ENCODE results near the gene GNG12. TPM values are rescaled to one million over a fixed set of nuclear protein-coding genes. Genes with fewer than 3 reads are reported as not detected.

GNG12 gene
- total RNA-seq, 1 donor from 2014 or later = 100 TPM

- DNase-seq (ENCODE audit: extremely low spot score, unreplicated experiment) = no peak
- Mint-ChIP-seq H3K4me1 (ENCODE audit: unreplicated experiment) (peaks cover 43% of the 10 kb centered on the region), H3K27ac (ENCODE audit: unreplicated experiment) (no peak overlapping the region), H3K4me3 (ENCODE audit: unreplicated experiment) (no peak overlapping the region), H3K36me3 (ENCODE audit: unreplicated experiment) (peaks cover 6% of the 10 kb centered on the region), H3K27me3 (ENCODE audit: unreplicated experiment) (no peaks in the 10 kb centered on the region), H3K9me3 (ENCODE audit: unreplicated experiment) (no peaks in the 10 kb centered on the region)
- TF ChIP-seq CTCF (IDR thresholded peaks at IDR 0.05) = no peak
Observed at GRCh38 chr1:67715819-67716218, 117.4 kb downstream of the GNG12 start.

GRCh38 chr1:67713057-67713846, 120.0 kb downstream of the GNG12 start:
- peak; percentile 27 for DNase-seq (ENCODE audit: extremely low spot score, unreplicated experiment)
- Mint-ChIP-seq H3K27me3 (ENCODE audit: unreplicated experiment) (no peaks in the 10 kb centered on the region), H3K4me1 (ENCODE audit: unreplicated experiment) (peaks cover 40% of the 10 kb centered on the region), H3K36me3 (ENCODE audit: unreplicated experiment) (peaks cover 4% of the 10 kb centered on the region), H3K27ac (ENCODE audit: unreplicated experiment) (peak overlapping the region; percentile 48), H3K4me3 (ENCODE audit: unreplicated experiment) (no peak overlapping the region), H3K9me3 (ENCODE audit: unreplicated experiment) (no peaks in the 10 kb centered on the region)
- TF ChIP-seq CTCF (IDR thresholded peaks at IDR 0.05) = no peak

- no peaks in the 10 kb centered on the region for H3K9me3 Mint-ChIP-seq (ENCODE audit: unreplicated experiment)
- TF ChIP-seq CTCF (IDR thresholded peaks at IDR 0.05) = no peak
- no peak overlapping the region for H3K4me3 Mint-ChIP-seq (ENCODE audit: unreplicated experiment)
- H3K27me3 Mint-ChIP-seq (ENCODE audit: unreplicated experiment) = no peaks in the 10 kb centered on the region
- H3K4me1 Mint-ChIP-seq (ENCODE audit: unreplicated experiment) = peaks cover 45% of the 10 kb centered on the region
- peak overlapping the region; percentile 10 for H3K27ac Mint-ChIP-seq (ENCODE audit: unreplicated experiment)
- DNase-seq (ENCODE audit: extremely low spot score, unreplicated experiment) = no peak
- peaks cover 4% of the 10 kb centered on the region for H3K36me3 Mint-ChIP-seq (ENCODE audit: unreplicated experiment)
Observed at GRCh38 chr1:67711855-67712212, 121.4 kb downstream of the GNG12 start.

- no peak overlapping the region for H3K4me3 Mint-ChIP-seq (ENCODE audit: unreplicated experiment)
Observed at GRCh38 chr1:67711158-67711854, 122.0 kb downstream of the GNG12 start.

More at GRCh38 chr1:67711158-67711854, 122.0 kb downstream of the GNG12 start:
- no peak for DNase-seq (ENCODE audit: extremely low spot score, unreplicated experiment)
- H3K4me1 Mint-ChIP-seq (ENCODE audit: unreplicated experiment) = peaks cover 48% of the 10 kb centered on the region
- peak overlapping the region; percentile 74 for H3K27ac Mint-ChIP-seq (ENCODE audit: unreplicated experiment)
- no peaks in the 10 kb centered on the region for H3K9me3 Mint-ChIP-seq (ENCODE audit: unreplicated experiment)
- peaks cover 8% of the 10 kb centered on the region for H3K36me3 Mint-ChIP-seq (ENCODE audit: unreplicated experiment)
- TF ChIP-seq CTCF (IDR thresholded peaks at IDR 0.05) = no peak
- H3K27me3 Mint-ChIP-seq (ENCODE audit: unreplicated experiment) = no peaks in the 10 kb centered on the region
